ENCODE measurements around the gene DSCAML1. TPM values are rescaled to one million over a fixed set of nuclear protein-coding genes. Genes with fewer than 3 reads are reported as not detected.

DSCAML1 gene
- total RNA-seq, 1 experiment from 2014 or later: 0.15 TPM

GRCh38 chr11:117793583-117793982 is 3.4 kb downstream of the DSCAML1 start:
- no peak overlapping the region for H4K8ac ChIP-seq (replicated peaks; ENCODE audit: insufficient read length, low read depth, low read length)
- H3K23me2 ChIP-seq (ENCODE audit: insufficient read length, low read depth, low read length, poor library complexity, severe bottlenecking): peaks cover 21% of the 10 kb centered on the region
- H3K56ac ChIP-seq (ENCODE audit: insufficient read length, low read depth, low read length): no peak overlapping the region
- H3K36me3 Mint-ChIP-seq (ENCODE audit: insufficient read depth in 1 of 3, low read depth in 3 of 3): no peaks in the 10 kb centered on the region
- H3K27ac ChIP-seq (ENCODE audit: insufficient read length, low read depth, low read length): no peak overlapping the region
- no peak overlapping the region for H3K4me3 Mint-ChIP-seq
- H3K4ac ChIP-seq (ENCODE audit: low read depth, low read length): no peak overlapping the region
- H3K79me1 ChIP-seq (ENCODE audit: insufficient read depth, low read depth, low read length, poor library complexity, severe bottlenecking): no peaks in the 10 kb centered on the region
- no peak for DNase-seq
- no peak overlapping the region for H2AFZ ChIP-seq (ENCODE audit: low read length)
- peaks cover 30% of the 10 kb centered on the region for H3K27me3 ChIP-seq (ENCODE audit: insufficient read depth, low read length)
- no peak overlapping the region for H2BK12ac ChIP-seq (ENCODE audit: insufficient read length, low read depth, low read length)
- no peak overlapping the region for H3K14ac ChIP-seq (ENCODE audit: insufficient read depth, low read length)
- no peak overlapping the region for H4K91ac ChIP-seq (ENCODE audit: insufficient read length, low read depth, low read length)
- H2BK15ac ChIP-seq (ENCODE audit: low read depth, low read length): no peak overlapping the region
- H3T11ph ChIP-seq (ENCODE audit: low read length): no peak overlapping the region
- H3K4me1 Mint-ChIP-seq: peaks cover 9 to 21% of the 10 kb centered on the region in 2 experiments
- H3K4me1 ChIP-seq (ENCODE audit: insufficient read depth, low read length): no peaks in the 10 kb centered on the region
- no peak overlapping the region for H4K5ac ChIP-seq (ENCODE audit: insufficient read length, low read depth, low read length)
- no peaks in the 10 kb centered on the region for H3K79me2 ChIP-seq (ENCODE audit: insufficient read depth, low read length)
- H3K23ac ChIP-seq (ENCODE audit: insufficient read length, low read depth, low read length): no peak overlapping the region
- H3K27ac Mint-ChIP-seq: no peak overlapping the region; a peak in 1 of 7 replicates
- no peak overlapping the region for H3K9ac ChIP-seq (ENCODE audit: extremely low read depth, insufficient read length, low read length)
- TF ChIP-seq, protein P1, sequence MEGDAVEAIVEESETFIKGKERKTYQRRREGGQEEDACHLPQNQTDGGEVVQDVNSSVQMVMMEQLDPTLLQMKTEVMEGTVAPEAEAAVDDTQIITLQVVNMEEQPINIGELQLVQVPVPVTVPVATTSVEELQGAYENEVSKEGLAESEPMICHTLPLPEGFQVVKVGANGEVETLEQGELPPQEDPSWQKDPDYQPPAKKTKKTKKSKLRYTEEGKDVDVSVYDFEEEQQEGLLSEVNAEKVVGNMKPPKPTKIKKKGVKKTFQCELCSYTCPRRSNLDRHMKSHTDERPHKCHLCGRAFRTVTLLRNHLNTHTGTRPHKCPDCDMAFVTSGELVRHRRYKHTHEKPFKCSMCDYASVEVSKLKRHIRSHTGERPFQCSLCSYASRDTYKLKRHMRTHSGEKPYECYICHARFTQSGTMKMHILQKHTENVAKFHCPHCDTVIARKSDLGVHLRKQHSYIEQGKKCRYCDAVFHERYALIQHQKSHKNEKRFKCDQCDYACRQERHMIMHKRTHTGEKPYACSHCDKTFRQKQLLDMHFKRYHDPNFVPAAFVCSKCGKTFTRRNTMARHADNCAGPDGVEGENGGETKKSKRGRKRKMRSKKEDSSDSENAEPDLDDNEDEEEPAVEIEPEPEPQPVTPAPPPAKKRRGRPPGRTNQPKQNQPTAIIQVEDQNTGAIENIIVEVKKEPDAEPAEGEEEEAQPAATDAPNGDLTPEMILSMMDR (conservative IDR thresholded peaks at IDR 0.05): no peak
- peaks cover 2% of the 10 kb centered on the region for H4K20me1 ChIP-seq (ENCODE audit: control insufficient read depth, insufficient read depth, insufficient read length)
- no peak overlapping the region for H2BK20ac ChIP-seq (ENCODE audit: low read depth, low read length, poor library complexity, severe bottlenecking)
- no peak overlapping the region for H2BK120ac ChIP-seq (ENCODE audit: low read depth, low read length, poor library complexity, severe bottlenecking)
- H3K9me3 ChIP-seq (ENCODE audit: control insufficient read depth, low read depth, low read length): no peaks in the 10 kb centered on the region
- H3K4me2 ChIP-seq (ENCODE audit: insufficient read depth, insufficient read length, low read length): no peak overlapping the region
- no peak overlapping the region for H2BK5ac ChIP-seq (ENCODE audit: insufficient read length, low read length)
- H3K18ac ChIP-seq (ENCODE audit: insufficient read length, low read depth, low read length): no peak overlapping the region
- H3K9me3 Mint-ChIP-seq: no peaks in the 10 kb centered on the region
- WGBS (ENCODE audit: extremely low coverage, insufficient read length, low lambda C conversion rate): no CpG with 5 or more reads among the region's 9 CpGs
- H2AK5ac ChIP-seq (ENCODE audit: insufficient read length, low read length): no peak overlapping the region
- peaks cover 84% of the 10 kb centered on the region for H3K27me3 Mint-ChIP-seq (ENCODE audit: low read depth)

Data from H9 (cell line).